Nephron progenitor cell (in vitro differentiated cells): ENCODE data around the gene PLS1.
A peak's percentile ranks its signal among the peaks of the same experiment; 100 is the strongest.

Experiments used
- DNase-seq: peaks from one replicate; pipeline ENCODE4 v3.0.0; 2021
- H3K27ac Mint-ChIP-seq: 2 replicates; pipeline ENCODE4 v1.8.0; 2021; ENCODE audit warnings: mild to moderate bottlenecking, moderate library complexity, mixed read lengths
- H3K27me3 Mint-ChIP-seq: 2 replicates; pipeline ENCODE4 v1.8.0; 2021; ENCODE audit warnings: mild to moderate bottlenecking, low read depth, mixed read lengths; ENCODE audit not compliant: poor library complexity
- H3K36me3 Mint-ChIP-seq: 2 replicates; pipeline ENCODE4 v1.8.0; 2021; ENCODE audit warnings: low read depth, mixed read lengths
- H3K4me1 Mint-ChIP-seq: 2 replicates; pipeline ENCODE4 v1.8.0; 2021; ENCODE audit warnings: mixed read lengths
- H3K4me3 Mint-ChIP-seq: 2 replicates; pipeline ENCODE4 v1.8.0; 2021; ENCODE audit warnings: mild to moderate bottlenecking, moderate library complexity, mixed read lengths
- H3K9me3 Mint-ChIP-seq: 2 replicates; pipeline ENCODE4 v1.8.0; 2021; ENCODE audit warnings: mild to moderate bottlenecking, moderate library complexity, mixed read lengths
- TF ChIP-seq, protein P1 (sequence below): fragments of 200-600 bp; sonication (generic); IDR thresholded peaks from 2 replicates; pipeline ENCODE4 v1.5.0; 2021; ENCODE audit warnings: antibody characterized with exemption

PLS1 gene

DNA sequence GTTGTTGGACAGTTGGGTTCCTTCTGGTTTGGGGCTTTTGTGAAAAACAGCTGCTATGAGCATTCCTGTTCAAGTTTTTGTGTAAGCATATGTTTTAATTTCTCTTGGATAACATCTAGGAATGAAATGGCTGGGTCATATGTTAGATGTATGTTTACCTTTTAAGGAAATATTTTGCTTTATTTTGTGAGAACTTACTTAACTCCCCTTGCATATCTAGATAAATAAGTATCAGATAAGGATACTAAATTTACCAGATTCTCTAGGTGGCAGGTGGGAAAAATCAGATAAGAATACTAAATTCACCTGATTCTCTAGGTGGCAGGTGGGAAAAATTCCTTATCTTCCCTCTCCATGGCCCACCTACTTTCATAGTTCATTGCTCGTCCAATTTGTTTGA lies 1.1 kb upstream of the PLS1 start:
- H3K9me3 Mint-ChIP-seq: peaks cover 3% of the 10 kb centered on the region
- H3K27ac Mint-ChIP-seq: no peak overlapping the region
- peaks cover 6% of the 10 kb centered on the region for H3K27me3 Mint-ChIP-seq
- H3K4me3 Mint-ChIP-seq: peak overlapping the region; percentile 94
- no peak for DNase-seq
- peaks cover 10% of the 10 kb centered on the region for H3K36me3 Mint-ChIP-seq
- TF ChIP-seq, protein P1, sequence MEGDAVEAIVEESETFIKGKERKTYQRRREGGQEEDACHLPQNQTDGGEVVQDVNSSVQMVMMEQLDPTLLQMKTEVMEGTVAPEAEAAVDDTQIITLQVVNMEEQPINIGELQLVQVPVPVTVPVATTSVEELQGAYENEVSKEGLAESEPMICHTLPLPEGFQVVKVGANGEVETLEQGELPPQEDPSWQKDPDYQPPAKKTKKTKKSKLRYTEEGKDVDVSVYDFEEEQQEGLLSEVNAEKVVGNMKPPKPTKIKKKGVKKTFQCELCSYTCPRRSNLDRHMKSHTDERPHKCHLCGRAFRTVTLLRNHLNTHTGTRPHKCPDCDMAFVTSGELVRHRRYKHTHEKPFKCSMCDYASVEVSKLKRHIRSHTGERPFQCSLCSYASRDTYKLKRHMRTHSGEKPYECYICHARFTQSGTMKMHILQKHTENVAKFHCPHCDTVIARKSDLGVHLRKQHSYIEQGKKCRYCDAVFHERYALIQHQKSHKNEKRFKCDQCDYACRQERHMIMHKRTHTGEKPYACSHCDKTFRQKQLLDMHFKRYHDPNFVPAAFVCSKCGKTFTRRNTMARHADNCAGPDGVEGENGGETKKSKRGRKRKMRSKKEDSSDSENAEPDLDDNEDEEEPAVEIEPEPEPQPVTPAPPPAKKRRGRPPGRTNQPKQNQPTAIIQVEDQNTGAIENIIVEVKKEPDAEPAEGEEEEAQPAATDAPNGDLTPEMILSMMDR: no peak
- peaks cover 29% of the 10 kb centered on the region for H3K4me1 Mint-ChIP-seq

DNA sequence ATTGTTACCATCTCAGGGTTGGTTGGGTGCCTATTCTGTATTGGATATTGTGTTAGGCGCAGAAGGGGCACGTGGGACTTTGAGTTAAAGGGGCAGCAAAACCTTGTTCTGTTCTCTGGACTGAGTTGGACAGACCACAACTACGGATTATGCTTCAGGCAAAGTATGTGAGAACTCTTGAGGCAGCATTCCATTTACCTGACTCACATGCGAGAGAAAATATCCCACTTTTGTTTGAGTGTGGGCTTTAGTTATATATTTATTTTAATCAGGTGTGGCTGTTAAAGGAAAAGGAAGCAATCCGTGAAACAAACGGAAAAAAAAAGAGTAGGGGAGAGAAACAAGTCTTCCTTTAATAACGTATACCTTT lies 627 bp upstream of the PLS1 start:
- Mint-ChIP-seq H3K4me1 (peaks cover 29% of the 10 kb centered on the region), H3K9me3 (peaks cover 3% of the 10 kb centered on the region), H3K36me3 (peaks cover 14% of the 10 kb centered on the region), H3K27ac (no peak overlapping the region), H3K27me3 (peaks cover 6% of the 10 kb centered on the region), H3K4me3 (peak overlapping the region; percentile 94)
- DNase-seq: no peak
- TF ChIP-seq, protein P1: no peak

DNA sequence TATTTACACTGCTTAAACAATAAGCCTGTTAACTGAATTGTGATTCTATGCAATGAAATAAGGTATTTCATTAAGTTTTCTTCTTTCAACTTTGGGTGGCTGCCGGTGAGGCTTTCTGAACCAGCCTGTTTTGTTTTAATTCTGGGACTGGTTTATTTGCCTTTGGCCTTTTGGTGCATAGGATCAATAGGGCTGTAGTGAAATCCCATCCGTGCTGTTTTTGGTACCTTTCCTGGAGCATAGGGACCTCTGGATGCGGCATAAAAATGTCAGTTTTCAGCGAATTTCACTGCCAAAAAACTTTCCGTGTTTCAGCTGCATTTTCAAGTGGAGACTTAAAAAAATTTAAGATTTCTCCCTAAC lies 514 bp downstream of the PLS1 start:
- H3K4me1 Mint-ChIP-seq: peaks cover 29% of the 10 kb centered on the region
- H3K9me3 Mint-ChIP-seq: peaks cover 3% of the 10 kb centered on the region
- TF ChIP-seq, protein P1: no peak
- H3K27me3 Mint-ChIP-seq: peaks cover 6% of the 10 kb centered on the region
- no peak for DNase-seq
- peak overlapping the region; percentile 94 for H3K4me3 Mint-ChIP-seq
- no peak overlapping the region for H3K27ac Mint-ChIP-seq
- H3K36me3 Mint-ChIP-seq: peaks cover 16% of the 10 kb centered on the region

DNA sequence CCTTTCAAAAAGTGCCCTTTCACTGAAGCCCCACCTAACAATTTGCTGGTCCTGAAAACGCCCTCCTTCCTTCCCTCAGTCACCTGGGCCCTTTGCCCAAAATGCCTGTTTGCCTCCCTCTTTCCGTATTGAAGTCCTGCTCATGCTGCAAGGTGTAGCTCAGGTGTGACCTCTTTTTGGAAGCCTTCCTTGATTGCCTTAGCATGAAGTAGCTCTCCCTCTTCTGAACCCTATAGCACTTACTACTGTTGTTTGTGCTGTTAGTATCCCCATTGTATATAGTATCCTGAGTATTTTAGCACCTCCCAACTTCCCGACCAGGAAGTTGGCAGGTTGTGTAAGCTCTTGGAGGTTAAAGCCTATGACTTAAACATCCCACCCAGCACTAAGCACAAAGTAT lies 1.7 kb downstream of the PLS1 start:
- peaks cover 21% of the 10 kb centered on the region for H3K36me3 Mint-ChIP-seq
- no peak overlapping the region for H3K27ac Mint-ChIP-seq
- H3K27me3 Mint-ChIP-seq: peaks cover 6% of the 10 kb centered on the region
- no peak for DNase-seq
- peaks cover 29% of the 10 kb centered on the region for H3K4me1 Mint-ChIP-seq
- TF ChIP-seq, protein P1: no peak
- H3K4me3 Mint-ChIP-seq: peak overlapping the region; percentile 75
- H3K9me3 Mint-ChIP-seq: peaks cover 3% of the 10 kb centered on the region

DNA sequence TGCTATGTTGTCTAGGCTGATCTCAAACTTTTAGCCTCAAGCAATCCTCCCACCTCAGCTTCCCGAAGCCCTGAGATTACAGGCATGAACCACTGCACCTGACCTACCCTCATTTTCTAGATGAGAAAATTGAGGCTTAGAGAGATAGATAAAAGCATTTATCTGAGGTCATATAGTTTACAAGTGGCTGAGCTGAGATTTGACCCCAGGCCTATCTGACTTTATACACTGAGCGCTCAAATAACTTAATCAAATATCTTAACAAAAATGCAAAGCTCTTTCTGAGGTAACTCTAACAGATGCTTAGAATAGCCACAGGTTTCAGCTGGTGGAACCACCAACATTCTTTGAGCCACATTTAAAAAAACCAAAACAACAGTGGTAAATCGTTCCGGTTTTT lies 5.5 kb downstream of the PLS1 start:
- H3K27me3 Mint-ChIP-seq: peaks cover 6% of the 10 kb centered on the region
- H3K4me1 Mint-ChIP-seq: peaks cover 17% of the 10 kb centered on the region

More for the DNA sequence above, 5.5 kb downstream of the PLS1 start:
- H3K9me3 Mint-ChIP-seq: peaks cover 3% of the 10 kb centered on the region
- H3K27ac Mint-ChIP-seq: no peak overlapping the region
- H3K4me3 Mint-ChIP-seq: no peak overlapping the region
- TF ChIP-seq, protein P1: no peak
- DNase-seq: no peak
- H3K36me3 Mint-ChIP-seq: peaks cover 21% of the 10 kb centered on the region
